KMS-11 (cell line): ENCODE measurements around the gene FANK1.

Experiments used
- H2AFZ ChIP-seq: fragments of 200-600 bp; sonication (generic); 2 replicates; pipeline ENCODE4 v1.6.1; 2016; ENCODE audit warnings: antibody characterized with exemption, mixed run types, low read depth
- H3K27ac ChIP-seq: fragments of 200-600 bp; sonication (generic); 2 replicates; pipeline ENCODE4 v1.6.1; 2016; ENCODE audit warnings: mild to moderate bottlenecking, mixed run types
- H3K27me3 ChIP-seq: fragments of 200-600 bp; sonication (generic); 2 replicates; pipeline ENCODE4 v1.6.1; 2017; ENCODE audit warnings: mild to moderate bottlenecking, low read depth, mixed run types, moderate library complexity; ENCODE audit not compliant: insufficient read depth
- H3K36me3 ChIP-seq: fragments of 200-600 bp; sonication (generic); 2 replicates; pipeline ENCODE4 v1.6.1; 2017; ENCODE audit warnings: mild to moderate bottlenecking, mixed run types; ENCODE audit not compliant: insufficient read depth
- H3K4me1 ChIP-seq: fragments of 200-600 bp; sonication (generic); 2 replicates; pipeline ENCODE4 v1.6.1; 2016; ENCODE audit warnings: mild to moderate bottlenecking, low read depth, mixed run types; ENCODE audit not compliant: poor library complexity, severe bottlenecking
- H3K4me2 ChIP-seq: fragments of 200-600 bp; sonication (generic); 2 replicates; pipeline ENCODE4 v1.7.0; 2016; ENCODE audit warnings: mild to moderate bottlenecking, mixed run types
- H3K4me3 ChIP-seq: fragments of 200-600 bp; sonication (generic); IDR thresholded peaks from 2 replicates; pipeline ENCODE4 v1.6.1; 2017; ENCODE audit warnings: low read depth, low read length, mixed read lengths; ENCODE audit not compliant: insufficient read depth
- H3K79me2 ChIP-seq: fragments of 200-600 bp; sonication (generic); 2 replicates; pipeline ENCODE4 v1.6.1; 2016; ENCODE audit warnings: low read depth, mixed run types; ENCODE audit not compliant: insufficient read depth
- H3K9ac ChIP-seq: fragments of 200-600 bp; sonication (generic); 2 replicates; pipeline ENCODE4 v1.6.1; 2016; ENCODE audit warnings: mild to moderate bottlenecking, mixed run types
- H4K20me1 ChIP-seq: fragments of 200-600 bp; sonication (generic); 2 replicates; pipeline ENCODE4 v1.6.1; 2016; ENCODE audit warnings: mild to moderate bottlenecking, mixed run types; ENCODE audit not compliant: insufficient read depth
- TF ChIP-seq, protein P1 (sequence below): fragments of 200-600 bp; sonication (generic); conservative IDR thresholded peaks from 2 replicates; pipeline ENCODE4 v1.6.1; 2017; ENCODE audit warnings: low read depth, mild to moderate bottlenecking, antibody characterized with exemption, low read length, moderate library complexity, mixed read lengths

Gene FANK1

DNA sequence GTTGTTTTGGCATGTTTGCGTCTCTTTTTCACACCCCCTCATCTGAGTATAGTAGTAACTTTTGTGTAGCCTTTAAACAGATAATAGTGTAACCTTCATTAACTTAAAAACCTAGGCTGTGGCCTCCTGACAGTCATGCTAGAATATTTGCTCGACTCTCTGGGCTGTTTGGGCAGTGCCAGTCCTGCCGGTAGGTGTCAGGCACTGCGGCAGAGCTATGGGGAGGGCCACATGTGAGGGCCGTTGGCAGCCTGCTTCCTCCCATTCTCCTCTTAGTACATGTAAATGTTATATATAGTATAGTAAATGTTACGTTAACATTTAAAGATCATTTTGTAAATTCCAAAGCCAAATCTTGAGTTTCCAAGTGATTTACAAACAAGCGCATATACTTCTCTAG, 46.9 kb upstream of the FANK1 start:
- no peaks in the 10 kb centered on the region for H3K36me3 ChIP-seq
- H3K4me3 ChIP-seq: no peak overlapping the region
- H3K4me2 ChIP-seq: no peak overlapping the region
- no peak overlapping the region for H3K9ac ChIP-seq
- H3K79me2 ChIP-seq: no peaks in the 10 kb centered on the region
- no peaks in the 10 kb centered on the region for H3K27me3 ChIP-seq
- H3K4me1 ChIP-seq: no peaks in the 10 kb centered on the region
- no peak overlapping the region for H3K27ac ChIP-seq
- no peak overlapping the region for H2AFZ ChIP-seq
- TF ChIP-seq, protein P1, sequence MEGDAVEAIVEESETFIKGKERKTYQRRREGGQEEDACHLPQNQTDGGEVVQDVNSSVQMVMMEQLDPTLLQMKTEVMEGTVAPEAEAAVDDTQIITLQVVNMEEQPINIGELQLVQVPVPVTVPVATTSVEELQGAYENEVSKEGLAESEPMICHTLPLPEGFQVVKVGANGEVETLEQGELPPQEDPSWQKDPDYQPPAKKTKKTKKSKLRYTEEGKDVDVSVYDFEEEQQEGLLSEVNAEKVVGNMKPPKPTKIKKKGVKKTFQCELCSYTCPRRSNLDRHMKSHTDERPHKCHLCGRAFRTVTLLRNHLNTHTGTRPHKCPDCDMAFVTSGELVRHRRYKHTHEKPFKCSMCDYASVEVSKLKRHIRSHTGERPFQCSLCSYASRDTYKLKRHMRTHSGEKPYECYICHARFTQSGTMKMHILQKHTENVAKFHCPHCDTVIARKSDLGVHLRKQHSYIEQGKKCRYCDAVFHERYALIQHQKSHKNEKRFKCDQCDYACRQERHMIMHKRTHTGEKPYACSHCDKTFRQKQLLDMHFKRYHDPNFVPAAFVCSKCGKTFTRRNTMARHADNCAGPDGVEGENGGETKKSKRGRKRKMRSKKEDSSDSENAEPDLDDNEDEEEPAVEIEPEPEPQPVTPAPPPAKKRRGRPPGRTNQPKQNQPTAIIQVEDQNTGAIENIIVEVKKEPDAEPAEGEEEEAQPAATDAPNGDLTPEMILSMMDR: no peak
- H4K20me1 ChIP-seq: no peaks in the 10 kb centered on the region

DNA sequence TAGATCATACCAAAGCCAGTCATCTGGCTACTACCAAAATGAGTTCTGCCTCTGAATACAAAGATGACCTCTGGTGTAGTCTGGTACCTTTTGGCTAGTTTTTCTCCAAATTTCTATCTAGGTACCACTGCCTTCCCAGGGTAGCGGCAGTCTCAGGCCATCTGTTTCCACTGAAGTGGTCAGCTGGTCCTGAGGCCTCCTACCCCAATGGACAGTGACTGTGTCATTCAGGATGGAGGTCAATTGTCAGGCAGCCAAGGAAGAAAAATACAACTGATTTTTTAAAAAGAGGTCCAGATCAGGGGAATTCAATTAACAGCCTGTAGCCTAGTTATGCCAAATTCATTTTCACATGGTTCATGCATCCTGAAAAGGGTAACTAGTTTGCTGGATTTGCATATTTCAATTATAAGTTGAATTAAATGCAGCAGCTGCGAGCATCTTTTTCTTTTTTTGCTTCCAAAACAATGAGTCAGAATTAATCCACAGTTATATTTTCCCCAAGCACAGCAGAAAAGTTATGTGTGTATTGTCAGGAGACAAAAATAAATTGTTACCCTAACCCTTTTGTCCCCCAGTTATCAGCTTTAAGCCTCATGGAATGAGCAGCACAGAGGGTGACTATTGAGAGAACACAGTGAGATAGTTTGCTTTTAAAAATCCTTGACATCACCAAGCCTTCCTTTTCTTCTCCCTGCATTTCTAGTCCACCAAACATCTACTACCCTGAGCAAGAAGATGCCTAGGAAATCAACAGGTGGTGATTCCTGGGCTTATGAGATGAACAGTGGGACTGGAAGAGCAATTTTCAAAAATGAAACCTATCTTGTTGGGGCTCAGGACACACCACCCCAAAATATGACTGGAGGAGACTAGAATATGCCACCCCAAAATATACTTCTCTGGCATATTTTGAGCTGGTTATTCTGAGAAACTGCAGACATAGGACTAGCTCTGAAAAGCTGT, 45.3 kb upstream of the FANK1 start:
- Histone ChIP-seq H3K4me3 (no peak overlapping the region), H4K20me1 (no peaks in the 10 kb centered on the region), H3K4me2 (no peak overlapping the region), H3K79me2 (no peaks in the 10 kb centered on the region), H3K36me3 (no peaks in the 10 kb centered on the region), H3K27ac (no peak overlapping the region), H3K9ac (no peak overlapping the region), H3K4me1 (no peaks in the 10 kb centered on the region), H2AFZ (no peak overlapping the region), H3K27me3 (no peaks in the 10 kb centered on the region)
- TF ChIP-seq, protein P1: no peak

DNA sequence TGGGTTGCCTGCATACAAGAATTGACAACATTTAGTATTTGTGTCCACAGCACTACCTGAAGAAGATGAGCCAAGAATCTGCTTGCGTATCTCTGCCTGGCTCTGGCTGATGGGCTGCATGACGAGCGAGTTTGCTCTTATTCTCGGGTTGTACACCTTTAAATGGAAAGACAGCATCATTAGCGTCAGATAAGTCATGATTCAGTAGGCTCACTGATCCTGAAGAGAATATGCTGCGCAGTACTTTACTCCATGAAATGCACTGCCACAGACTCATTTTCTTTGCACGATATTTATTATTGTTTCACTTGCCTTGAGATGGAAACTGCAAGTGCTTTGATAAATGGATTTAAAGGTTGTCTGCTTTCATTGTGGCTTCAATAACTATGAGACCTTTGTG, 43.9 kb upstream of the FANK1 start:
- H3K36me3 ChIP-seq: no peaks in the 10 kb centered on the region
- no peaks in the 10 kb centered on the region for H3K4me1 ChIP-seq
- TF ChIP-seq, protein P1: no peak
- no peaks in the 10 kb centered on the region for H4K20me1 ChIP-seq
- no peak overlapping the region for H2AFZ ChIP-seq
- no peak overlapping the region for H3K9ac ChIP-seq
- H3K27me3 ChIP-seq: no peaks in the 10 kb centered on the region
- H3K27ac ChIP-seq: no peak overlapping the region
- no peak overlapping the region for H3K4me2 ChIP-seq
- no peak overlapping the region for H3K4me3 ChIP-seq
- no peaks in the 10 kb centered on the region for H3K79me2 ChIP-seq

DNA sequence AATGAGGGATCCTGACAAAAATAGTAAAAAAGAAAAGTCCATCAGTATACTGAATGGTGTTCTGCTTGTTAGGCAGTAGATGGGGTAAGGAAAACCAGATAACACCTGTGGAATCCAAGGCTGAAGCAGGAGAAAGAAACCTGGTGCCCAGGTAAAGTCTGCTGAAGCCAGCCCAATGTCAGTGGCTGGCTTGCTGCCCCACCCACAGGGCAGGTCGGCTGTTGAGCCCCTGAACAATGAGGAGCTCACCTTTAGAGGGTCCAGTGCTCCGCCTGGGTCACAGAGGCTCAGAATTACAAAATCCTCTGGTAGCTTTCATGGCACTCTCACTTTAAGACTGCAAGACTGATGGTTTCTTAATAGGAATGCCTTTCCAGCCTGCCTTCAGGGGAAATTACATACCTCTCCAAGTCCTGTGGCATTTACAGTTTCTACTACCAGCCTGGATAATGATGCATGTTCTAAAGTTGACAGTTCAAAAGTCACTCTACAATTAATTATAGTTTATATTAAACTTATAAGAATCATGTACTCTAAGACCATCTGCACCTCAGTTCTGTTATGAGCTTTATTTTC, 39.1 kb upstream of the FANK1 start:
- TF ChIP-seq, protein P1: no peak
- Histone ChIP-seq H3K27me3 (no peaks in the 10 kb centered on the region), H3K4me2 (no peak overlapping the region), H3K27ac (no peak overlapping the region), H3K4me3 (no peak overlapping the region), H3K9ac (no peak overlapping the region), H2AFZ (no peak overlapping the region), H3K4me1 (no peaks in the 10 kb centered on the region), H4K20me1 (no peaks in the 10 kb centered on the region), H3K36me3 (no peaks in the 10 kb centered on the region), H3K79me2 (no peaks in the 10 kb centered on the region)
